Kidney epithelial cell (primary cell): Measurements from ENCODE around the gene KIF26A. TPM values are rescaled to one million over a fixed set of nuclear protein-coding genes. Genes with fewer than 3 reads are reported as not detected.

Source experiments
- DNase-seq: peaks from one replicate; pipeline ENCODE4 v3.0.0-alpha.2; 2010; ENCODE audit warnings: low read depth
- H3K27me3 ChIP-seq: 2 replicates; pipeline ENCODE4 v1.6.0; 2011; ENCODE audit warnings: low read length; ENCODE audit not compliant: control insufficient read depth, insufficient read depth
- H3K36me3 ChIP-seq: 2 replicates; pipeline ENCODE4 v1.5.1; 2011; ENCODE audit warnings: low read length; ENCODE audit not compliant: control insufficient read depth, insufficient read depth
- H3K4me3 ChIP-seq: 2 replicates; pipeline ENCODE4 v1.5.1; 2011; ENCODE audit warnings: low read depth, mild to moderate bottlenecking, control low read depth, low read length
- CTCF ChIP-seq: IDR thresholded peaks from 2 replicates; pipeline ENCODE4 v1.5.1; 2011; ENCODE audit warnings: mild to moderate bottlenecking, moderate library complexity, low read length, control low read depth, inconsistent platforms; ENCODE audit not compliant: insufficient read depth, poor library complexity, severe bottlenecking
- total RNA-seq: library from RNA; depleted of rRNA; stranded (reverse); fragments of >200 nt; gene quantifications from 2 replicates; pipeline ENCODE4 v1.2.3, GENCODE V29; 2015

Gene KIF26A
- total RNA-seq, 1 donor from 2014 or later = 0.21 TPM

- DNase-seq = no peak
- no peak for TF ChIP-seq CTCF
- peaks cover 47% of the 10 kb centered on the region for H3K27me3 ChIP-seq
- no peaks in the 10 kb centered on the region for H3K36me3 ChIP-seq
- no peak overlapping the region for H3K4me3 ChIP-seq
Measured at GRCh38 chr14:104141621-104142091, 3.3 kb downstream of the KIF26A start.

- no peak for TF ChIP-seq CTCF
- DNase-seq = no peak
- H3K27me3 ChIP-seq = peaks cover 40% of the 10 kb centered on the region
Measured at GRCh38 chr14:104142136-104142945, 4.0 kb downstream of the KIF26A start.

GRCh38 chr14:104142946-104143470 lies 4.6 kb downstream of the KIF26A start:
- DNase-seq = no peak

More at GRCh38 chr14:104142136-104142945, 4.0 kb downstream of the KIF26A start:
- Histone ChIP-seq H3K4me3 (no peak overlapping the region), H3K36me3 (no peaks in the 10 kb centered on the region)

GRCh38 chr14:104143521-104144452 lies 5.4 kb downstream of the KIF26A start:
- Histone ChIP-seq H3K27me3 (peaks cover 26% of the 10 kb centered on the region), H3K4me3 (no peak overlapping the region), H3K36me3 (no peaks in the 10 kb centered on the region)
- TF ChIP-seq CTCF = no peak
- no peak for DNase-seq

More at GRCh38 chr14:104142946-104143470, 4.6 kb downstream of the KIF26A start:
- H3K36me3 ChIP-seq = no peaks in the 10 kb centered on the region
- no peak overlapping the region for H3K4me3 ChIP-seq
- peaks cover 33% of the 10 kb centered on the region for H3K27me3 ChIP-seq
- no peak for TF ChIP-seq CTCF

GRCh38 chr14:104144453-104144790 lies 6.0 kb downstream of the KIF26A start:
- TF ChIP-seq CTCF = no peak
- Histone ChIP-seq H3K4me3 (no peak overlapping the region), H3K36me3 (no peaks in the 10 kb centered on the region), H3K27me3 (peaks cover 20% of the 10 kb centered on the region)
- no peak for DNase-seq
